NCI-H1092 treated with DMSO at 0.1 percent for 48 hours (cell line): Measurements from ENCODE around the gene PCBP1.
"Not testable (repeated sequence)": the region's sequence is repeated elsewhere in the genome, so short reads cannot be mapped to it uniquely, and the experiment has no call there.

ENCODE experiments used
- DNase-seq: peaks from one replicate; lab custom pipeline; 2025; lab: John Stamatoyannopoulos, UW

Gene PCBP1

DNA sequence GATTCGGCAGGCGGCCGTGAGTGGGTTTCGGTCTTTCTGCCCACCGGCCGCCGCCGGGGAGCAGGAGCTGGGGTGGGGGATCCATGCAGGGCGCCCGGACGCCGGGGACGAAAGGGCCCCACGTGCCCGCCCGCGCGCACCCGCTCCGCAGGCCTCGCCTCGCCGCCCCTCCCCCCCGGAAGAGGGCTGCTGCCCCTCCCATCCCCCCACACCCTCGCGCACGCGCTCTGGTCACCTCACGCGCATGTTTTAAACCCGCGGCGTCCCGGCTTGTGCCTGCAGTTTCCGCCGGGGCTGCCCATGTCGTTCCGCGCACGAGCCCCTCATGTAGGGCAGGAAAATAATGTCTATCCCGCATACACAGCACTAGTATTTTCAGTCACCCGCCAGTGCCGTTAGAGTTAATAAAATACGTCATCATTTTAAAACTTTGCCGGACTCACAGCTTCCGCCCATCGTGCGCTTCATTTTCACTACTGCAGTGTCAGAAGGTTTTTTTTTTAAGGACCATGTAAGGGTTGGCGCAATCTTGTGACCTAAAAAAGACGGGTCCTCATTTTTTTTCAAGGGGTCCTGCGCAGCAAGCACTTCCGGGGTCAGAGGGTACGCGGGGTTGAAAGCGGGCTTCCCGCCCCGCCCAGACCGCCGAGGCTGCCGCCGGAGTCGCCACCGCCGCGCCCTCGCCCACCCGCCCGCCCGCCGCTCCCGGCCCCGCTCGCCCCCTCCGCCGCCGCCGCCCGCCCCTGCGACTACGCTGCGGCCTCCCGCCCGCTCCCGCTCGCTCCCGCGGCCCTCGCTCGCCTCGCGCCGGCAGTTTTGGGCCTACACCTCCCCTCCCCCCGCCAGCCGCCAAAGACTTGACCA lies at the start of gene PCBP1:
Gene PCBP1, plus strand, starts transcription at position 640 of the 864 bp plus-strand sequence. CDS start 267 bp downstream, outside the sequence.
- DNase-seq, result peak; percentile 88

DNA sequence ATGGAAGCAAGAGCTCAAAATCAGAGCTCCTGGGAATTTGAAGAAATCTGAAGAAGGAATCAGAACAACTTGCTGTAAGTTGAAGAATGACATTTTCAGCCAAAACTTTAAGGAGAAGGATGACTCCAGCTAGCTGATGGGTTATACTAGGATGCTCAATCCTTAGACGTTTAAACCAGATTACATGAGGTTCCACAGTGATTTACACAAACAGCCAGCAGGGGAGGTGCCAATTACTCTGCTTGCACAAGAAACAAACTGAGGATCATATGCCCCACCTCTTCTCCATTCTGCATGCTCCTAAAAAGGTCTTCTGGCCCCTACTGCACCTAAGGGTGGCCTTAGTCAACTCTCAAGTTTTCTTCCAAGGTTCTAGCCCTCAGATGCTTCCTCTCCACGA lies 47.9 kb upstream of the PCBP1 start:
- no peak for DNase-seq

DNA sequence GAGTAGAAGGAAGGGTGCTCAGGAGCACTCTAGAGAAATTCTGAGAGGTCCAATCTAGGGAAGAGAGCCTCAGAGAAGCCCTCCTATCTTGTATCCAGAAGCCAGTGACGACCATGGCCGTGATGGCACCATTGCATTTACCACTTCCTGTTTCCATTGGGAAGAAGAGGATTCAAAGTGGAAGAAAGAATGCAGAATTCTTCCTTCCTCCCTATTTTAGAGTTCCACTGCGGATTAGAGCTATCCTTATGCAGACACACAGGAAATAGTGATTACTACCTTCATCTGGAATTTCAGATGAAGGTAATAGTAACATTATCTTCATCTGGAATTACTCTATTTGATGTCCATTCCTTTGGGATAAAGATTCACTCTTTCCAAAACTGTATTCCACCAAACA lies 45.6 kb upstream of the PCBP1 start:
- no peak for DNase-seq

DNA sequence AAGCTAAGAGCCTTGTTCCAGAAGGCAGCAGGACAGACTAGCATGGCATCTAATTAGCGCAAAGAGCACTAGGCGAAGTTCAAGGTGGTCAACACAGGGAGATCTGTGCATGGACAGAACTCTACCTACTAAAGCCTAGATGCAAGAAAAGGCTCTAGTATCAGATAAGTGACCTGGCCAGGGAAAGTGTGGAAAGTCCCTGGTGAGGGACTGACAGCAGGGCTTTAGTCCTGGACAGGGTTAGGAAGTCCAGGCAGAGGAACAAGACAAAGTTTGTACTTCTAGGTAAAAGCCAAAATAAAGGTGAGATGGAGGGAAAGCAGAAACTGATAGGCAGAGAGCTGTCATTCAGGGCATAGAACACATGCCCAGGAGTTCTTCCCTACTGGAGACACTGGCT lies 45.0 kb upstream of the PCBP1 start:
- no peak for DNase-seq

DNA sequence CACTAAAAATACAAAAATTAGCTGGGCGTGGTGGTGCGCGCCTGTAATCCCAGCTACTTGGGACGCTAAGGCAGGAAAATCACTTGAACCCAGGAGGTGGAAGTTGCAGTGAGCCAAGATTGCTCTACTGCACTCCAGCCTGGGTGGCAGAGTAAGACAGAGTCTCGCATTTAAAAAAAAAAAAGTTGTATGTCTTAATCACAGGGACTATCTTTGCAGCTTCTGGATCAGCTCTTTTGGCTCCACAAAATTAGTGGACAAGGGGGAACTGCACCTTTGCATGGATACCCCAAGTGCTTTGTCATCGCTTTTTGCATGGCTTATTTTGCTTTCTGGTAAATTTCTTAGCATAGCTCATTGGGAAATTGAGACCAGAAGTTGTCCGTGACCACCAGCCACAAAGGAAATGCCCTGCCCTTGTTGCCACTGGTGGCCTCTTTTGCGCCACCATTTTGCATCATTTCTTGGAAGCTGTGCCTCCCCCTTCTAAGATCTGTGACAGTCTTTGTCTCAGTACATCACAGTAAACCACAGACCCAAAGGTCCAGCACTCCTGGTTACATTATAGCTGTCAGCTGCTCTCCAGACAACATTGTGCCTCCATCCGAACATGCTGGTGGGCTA lies 43.9 kb upstream of the PCBP1 start:
- DNase-seq, result no peak

DNA sequence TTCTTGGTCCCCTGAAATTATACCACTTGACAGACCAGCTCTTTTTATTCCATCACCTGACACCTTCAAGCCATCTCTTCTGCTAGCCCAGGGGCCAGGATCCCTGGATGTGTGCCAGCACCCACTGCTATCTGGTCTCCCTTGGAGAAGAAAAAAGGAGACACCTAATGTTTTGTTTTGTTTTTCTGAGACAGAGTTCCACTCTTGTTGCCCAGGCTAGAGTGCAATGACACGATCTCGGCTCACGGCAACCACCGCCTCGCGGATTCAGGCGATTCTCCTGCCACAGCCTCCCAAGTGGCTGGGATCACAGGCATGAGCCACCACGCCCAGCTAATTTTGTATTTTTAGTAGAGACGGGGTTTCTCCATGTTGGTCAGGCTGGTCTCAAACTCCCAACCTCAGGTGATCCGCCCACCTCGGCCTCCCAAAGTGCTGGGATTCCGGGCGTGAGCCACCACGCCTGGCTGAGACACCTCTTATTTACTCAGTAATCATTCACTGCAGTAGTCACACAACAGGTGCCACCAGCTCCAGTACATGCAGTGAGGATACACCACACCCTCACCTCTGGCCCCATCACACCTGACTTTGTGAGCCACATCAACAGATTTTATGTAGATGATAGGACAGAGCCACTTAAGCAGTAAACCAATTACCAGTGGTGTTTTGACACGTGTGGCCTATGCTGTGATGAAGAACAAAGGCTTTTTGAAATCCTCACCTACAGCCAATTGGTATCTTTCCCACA lies 42.8 kb upstream of the PCBP1 start:
- no peak for DNase-seq

DNA sequence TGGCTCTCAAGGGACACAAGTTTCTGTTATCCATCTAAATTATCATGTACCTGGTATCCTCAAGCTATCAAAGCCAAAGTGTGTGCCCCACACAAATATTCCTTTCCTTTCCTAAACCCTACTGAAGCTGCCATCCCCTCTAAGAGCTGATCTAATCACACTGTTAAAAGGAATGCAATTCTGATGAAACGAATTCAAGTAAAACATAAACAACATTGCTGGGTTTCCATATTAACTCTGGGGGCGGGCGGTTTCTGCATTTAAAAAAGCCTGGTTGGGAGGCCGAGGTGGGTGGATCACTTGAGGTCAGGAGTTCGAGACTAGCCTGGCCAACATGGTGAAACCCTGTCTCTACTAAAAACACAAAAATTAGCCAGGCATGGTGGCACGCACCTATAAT lies 41.9 kb upstream of the PCBP1 start:
- no peak for DNase-seq

DNA sequence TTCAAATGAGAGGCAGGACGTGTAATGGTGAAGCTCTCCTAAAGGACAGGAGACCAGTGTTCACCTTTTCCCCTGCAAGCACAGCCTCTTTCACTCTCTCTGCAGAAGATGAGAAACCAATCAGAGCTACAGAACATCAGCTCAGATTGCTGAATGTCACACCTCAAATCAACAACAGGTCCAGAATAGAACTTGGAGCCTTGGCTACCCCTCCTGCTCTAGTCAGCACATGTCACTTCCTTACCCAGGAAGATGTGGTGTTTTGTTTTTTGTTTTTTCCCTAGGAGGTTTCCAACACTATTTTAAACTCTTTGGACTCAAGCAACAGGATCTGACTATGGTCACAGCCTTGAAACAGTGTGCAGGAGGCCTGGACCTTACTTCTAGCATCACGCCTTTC lies 41.3 kb upstream of the PCBP1 start:
- no peak for DNase-seq

DNA sequence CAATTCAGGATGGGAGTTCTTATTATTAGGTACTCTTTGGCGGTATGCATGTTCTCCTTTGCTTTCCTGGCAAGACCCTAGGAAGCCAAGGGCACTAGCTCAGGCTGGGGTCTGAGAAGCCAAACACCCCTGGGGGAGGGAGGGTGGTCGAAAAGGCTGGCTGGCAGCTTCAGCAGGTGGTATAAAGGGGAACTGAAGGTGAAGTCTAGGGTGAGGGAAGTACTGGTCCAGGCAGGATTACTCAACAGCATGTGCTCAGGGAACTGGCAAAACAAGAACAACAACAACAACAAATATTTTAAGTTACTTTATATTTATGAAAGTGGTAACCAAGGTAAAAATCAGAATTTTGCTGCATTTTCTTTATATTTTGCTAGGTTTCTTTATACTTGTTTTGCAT lies 40.7 kb upstream of the PCBP1 start:
- no peak for DNase-seq

DNA sequence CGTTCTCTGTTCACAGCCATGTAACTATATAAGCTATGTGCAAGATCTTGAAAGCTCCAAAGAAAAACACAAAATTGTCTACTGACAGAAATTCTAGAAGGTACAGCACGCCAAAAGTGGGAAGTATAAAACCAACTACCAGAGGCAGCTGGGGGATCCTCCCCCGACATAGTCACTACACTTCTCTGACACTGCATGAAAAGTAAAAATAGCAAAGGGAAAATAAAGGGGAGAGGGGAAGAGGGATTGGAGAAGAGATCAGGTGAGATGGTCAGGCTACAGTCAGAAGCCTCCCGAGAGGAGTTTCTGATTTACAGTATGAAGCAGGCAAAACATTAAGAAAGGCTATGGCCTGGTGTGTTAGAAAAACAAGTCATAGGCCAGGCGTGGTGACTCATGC lies 39.8 kb upstream of the PCBP1 start:
- DNase-seq, result no peak

DNA sequence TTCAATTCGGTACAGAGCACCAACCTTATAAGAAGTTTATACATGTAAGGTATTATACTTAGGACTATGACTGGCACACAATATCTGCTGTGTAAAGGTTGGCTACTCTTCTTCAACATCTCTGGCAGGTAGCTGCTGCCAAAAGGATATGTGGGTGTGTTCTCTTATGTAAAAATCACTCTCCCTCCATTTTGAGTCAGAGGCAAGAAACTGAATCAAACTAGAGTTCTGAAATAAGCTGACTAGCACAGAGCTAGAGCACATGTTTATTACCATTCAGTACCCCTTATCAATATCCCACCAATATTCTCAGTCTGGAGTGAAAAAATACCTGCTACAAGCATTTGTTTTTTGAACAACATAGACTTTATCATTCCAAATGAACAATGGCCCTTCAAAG lies 38.0 kb upstream of the PCBP1 start:
- DNase-seq, result no peak

DNA sequence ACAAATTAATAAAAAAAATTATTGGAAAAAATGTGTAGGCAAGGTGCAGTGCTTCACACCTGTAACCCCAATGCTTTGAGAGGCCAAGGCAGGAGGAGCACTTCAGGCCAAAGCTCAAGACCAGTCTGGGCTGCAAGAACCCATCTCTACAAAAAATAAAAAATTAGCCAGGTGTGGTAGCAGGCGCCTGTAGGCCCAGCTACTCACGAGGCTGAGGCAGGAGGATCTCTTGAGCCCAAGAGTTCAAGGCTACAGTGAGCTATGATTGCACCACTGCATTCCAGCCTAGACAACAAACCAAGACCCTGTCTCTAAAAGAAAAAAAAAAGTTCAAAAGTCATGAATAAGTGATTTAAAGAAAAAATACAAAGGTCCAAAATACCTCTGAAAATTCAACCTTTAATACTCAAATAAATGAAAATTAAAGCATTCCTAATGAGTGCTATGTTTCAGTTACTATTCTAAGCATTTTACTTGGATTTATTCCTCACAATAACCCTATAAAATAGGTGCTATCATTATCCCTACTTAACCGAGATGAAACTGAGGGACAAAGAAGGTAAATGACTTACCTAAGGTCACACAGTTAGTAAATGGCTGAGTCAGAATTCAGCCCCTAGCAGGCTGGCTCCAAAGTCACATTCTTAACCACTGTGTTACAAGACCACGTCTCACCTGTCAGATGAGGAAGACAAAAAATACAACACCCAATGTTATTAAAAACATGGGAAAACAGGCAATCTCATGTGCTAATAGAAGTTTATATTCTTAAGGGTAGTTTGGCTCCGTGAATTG lies 36.4 kb upstream of the PCBP1 start:
- DNase-seq, result no peak

DNA sequence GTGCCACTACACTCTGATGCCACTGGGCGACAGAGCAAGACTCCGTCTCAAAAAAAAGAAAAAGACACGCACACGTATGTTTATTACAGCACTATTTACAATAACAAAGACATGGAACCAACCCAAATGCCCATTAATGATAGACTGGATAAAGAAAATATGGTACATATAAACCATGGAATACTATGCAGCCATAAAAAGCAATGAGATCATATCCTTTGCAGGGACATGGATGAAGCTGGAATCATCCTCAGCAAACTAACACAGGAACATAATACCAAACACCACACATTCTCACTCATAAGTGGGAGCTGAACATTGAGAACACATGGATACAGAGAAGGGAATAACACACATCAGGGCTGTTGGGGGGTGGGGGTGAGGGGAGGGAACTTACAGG lies 32.0 kb upstream of the PCBP1 start:
- DNase-seq, result not testable (repeated sequence)

DNA sequence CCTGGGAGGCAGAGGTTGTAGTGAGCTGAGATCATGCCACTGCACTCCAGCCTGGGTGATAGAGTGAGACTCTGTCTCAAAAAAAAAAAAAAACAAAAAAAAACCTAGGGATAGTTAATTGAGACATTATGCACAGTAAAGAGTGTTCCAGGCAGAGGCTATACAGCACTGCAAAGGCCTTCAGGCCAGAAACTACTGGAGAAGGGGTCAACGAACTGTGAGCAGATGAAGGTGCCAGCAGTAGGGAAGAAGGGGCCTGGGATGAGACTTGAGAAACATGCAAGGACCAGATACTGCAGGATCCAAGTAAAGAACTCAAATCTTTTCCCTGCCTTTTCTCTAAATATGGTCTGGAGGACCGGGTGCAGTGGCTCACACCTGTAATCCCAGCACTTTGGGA lies 26.0 kb upstream of the PCBP1 start:
- no peak for DNase-seq

DNA sequence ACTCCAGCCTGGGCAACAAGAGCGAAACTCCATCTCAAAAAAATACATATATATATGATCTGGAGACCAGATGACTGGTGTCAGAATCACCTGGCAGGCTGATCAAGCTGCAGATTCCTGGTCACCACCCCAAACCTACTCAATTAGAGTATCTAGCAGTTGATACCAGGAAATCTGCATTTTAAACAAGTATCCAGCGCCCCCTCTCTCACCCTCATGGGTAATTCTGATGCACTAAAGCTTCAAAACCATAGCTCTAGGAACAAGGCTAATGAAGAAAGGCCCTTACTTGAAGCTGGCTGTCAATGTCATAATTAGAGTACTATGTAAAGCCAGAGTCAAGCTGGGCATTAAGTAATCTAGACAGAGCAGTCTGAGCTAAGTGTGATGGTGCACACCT lies 25.0 kb upstream of the PCBP1 start:
- no peak for DNase-seq

DNA sequence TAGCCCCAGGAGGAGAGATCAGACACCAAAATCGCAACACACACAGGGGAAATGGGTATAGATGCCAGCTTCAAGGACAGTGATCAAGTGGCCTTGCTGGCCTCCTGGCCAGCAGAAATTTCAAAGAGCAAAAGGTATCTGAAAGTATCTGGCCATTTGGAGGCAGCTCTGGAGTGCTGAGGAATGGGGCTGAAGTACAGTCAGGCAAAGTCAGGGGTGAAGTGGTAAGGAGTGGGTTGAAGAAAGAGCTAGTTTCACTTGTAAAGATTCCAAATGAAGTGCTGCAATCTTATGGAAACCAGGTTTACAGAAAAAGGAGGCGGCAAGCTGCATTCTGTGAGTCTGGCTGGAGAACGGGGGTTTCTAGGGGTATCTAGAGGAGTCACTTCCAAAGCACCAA lies 19.2 kb upstream of the PCBP1 start:
- no peak for DNase-seq

DNA sequence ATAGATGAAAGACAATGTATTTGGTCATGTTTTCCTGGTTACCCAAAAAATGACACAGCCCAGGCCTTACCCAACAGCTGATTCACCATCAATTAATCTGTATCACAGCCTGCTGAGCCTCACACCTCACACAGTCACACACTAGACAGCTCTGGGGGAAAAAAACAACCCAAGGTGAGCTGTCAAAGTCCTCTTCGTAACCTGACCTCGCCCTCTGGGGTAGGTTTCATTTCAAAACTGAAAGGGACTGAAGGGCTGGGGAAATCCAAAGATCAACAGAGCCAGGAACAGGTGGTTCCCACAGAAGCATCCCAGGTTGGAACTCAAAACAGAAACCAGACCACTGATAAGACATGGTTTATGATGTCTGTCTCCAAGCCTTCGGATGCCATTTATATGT lies 18.2 kb upstream of the PCBP1 start:
- no peak for DNase-seq

DNA sequence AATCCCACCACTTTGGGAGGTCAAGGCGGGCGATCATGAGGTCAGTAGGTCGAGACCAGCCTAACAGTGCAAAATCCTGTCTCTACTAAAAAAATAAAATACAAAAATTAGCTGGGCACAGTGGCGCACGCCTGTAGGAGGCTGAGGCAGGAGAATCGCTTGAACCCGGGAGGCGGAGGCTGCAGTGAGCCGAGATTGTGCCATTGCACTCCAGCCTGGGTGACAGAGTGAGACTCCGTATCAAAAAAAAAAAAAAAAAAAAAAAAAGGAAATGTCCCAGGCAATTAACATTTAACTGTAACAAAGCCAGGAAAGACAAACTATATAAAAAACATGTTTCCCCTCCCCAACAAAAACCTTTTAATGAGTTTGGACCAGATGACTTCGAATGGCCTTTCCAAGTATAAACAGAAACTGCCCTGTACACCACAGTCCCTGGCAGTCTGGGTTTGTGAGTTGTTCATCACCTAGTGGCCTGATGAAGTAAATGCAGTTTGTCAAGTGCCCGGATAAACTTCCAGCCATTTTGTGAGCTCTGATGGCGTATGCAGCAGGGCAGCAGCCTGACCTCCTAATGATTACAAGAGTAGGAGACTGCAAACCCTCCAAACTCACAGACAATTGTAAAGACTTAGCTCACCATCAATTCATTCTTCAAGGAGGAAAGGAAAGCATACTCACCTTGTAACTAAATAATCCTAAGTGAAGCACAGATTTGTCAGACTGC lies 16.6 kb upstream of the PCBP1 start:
- peak; percentile 64 for DNase-seq

DNA sequence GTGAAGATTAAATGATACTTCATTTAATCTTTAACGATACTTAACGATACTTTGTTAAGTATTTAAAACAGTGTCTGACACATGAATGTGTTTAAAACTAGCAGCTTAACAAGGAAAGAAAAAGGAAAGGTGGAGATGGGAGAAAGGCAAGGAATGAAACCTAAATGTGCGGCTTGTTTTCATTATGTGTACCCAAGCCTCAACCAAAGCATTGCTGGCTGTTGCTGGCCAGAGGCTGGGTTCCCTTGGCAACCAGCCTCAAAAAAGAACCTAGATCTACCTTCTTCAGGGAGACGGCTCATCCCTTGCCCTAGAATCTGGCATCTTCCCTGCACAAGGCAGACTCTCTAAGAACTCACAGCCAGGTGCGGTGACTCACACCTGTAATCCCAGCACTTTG lies 13.8 kb upstream of the PCBP1 start:
- DNase-seq, result no peak

DNA sequence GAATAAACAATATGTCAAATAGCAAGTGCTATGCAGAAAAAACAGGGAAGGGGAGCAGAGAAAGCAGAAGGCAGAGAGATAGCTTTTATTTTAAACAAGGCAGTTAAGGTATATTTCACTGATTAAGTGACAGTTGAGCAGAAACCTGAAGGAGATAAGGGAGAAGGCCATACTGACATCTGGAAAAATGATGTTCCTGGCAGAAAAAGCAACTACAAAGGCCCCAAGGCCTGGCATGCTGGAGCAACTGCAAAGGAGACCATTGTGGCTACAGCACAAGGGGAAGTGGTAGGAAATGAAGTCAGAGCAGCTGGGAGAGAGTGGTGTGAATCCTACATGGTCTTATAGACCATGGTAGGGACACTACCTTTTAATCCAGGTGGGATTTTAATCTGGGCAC lies 8.9 kb upstream of the PCBP1 start:
- no peak for DNase-seq

DNA sequence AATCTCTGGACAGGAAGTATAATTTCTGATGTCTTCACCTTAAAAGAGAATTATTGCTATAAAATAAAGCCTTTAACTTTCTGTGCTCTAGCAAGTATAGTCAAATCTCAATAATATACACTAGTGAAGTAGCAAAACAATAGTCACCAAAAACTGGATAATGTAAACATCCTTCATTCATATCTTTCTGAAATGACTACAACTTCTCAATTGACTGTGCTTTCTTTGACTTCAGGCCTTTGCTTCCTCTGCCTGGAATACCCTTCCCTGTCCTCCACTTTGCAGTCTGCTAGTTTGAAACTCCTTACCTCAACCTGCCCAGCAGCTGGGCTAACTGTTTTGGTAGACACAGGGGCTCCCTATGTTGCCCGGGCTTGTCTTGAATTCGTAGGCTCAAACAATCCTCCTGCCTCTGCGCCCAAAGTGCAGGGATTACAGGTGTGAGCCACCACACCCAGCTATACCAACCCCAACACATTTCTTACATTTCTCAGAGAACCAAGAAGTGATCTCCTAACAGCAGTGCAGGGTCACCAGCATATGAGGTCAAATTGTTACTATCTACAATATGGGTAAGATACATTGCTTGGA lies 6.6 kb upstream of the PCBP1 start:
- DNase-seq, result no peak
